Measurements from ENCODE around the gene CERS4.

DNA sequence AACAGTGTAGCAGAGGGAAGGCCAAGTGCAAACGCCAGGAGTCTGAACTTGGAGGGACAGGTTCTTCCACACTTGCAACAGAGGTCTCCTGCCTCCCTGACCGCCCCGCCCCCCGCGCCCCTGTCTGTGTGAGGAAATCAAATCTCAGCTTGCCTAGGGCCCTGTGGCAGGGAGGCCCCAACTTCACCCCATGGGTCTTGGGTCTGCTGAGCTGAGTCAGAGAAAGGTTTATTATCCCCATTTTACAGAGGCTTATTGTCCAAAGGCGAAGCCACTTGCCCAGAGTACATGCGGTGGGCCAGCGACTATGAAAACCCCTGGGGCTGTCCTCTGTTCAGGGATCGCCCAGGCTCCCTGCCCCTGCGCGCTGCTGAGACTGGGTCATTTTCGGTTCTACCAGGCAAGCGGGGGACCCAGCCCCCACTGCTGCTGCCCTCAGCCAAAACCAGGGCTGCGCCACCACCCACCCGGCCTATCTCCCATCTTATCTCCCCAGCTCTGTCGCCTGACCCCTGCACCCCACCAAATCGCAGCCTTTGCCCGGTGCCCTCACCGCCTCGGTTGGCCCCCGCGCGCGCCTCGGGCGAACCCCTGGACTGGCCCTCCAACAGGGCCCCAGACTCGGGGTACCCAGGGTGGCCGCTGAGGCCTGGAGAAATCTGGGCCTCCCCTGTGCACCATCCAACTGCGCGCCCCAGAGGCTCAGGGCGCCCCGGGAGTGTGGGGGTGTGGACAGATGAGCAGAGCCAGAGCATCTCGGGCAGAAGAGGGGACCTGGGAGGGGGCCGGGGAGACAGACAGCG, 850 bp upstream of the CERS4 start:
- TF ChIP-seq, protein P1, sequence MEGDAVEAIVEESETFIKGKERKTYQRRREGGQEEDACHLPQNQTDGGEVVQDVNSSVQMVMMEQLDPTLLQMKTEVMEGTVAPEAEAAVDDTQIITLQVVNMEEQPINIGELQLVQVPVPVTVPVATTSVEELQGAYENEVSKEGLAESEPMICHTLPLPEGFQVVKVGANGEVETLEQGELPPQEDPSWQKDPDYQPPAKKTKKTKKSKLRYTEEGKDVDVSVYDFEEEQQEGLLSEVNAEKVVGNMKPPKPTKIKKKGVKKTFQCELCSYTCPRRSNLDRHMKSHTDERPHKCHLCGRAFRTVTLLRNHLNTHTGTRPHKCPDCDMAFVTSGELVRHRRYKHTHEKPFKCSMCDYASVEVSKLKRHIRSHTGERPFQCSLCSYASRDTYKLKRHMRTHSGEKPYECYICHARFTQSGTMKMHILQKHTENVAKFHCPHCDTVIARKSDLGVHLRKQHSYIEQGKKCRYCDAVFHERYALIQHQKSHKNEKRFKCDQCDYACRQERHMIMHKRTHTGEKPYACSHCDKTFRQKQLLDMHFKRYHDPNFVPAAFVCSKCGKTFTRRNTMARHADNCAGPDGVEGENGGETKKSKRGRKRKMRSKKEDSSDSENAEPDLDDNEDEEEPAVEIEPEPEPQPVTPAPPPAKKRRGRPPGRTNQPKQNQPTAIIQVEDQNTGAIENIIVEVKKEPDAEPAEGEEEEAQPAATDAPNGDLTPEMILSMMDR (IDR thresholded peaks at IDR 0.05): no peak
- no peak for TF ChIP-seq POLR2A (IDR thresholded peaks at IDR 0.05)

All from right lobe of liver (tissue), 4 donors.